IMR-90 (cell line): ENCODE results near the gene AAGAB. TPM values are rescaled to one million over a fixed set of nuclear protein-coding genes. Genes with fewer than 3 reads are reported as not detected.

Experiments
- ATAC-seq: fragments of 200-7000 bp; cut with Tn5 transposase; 2 replicates; pipeline ENCODE4 v1.9.1; 2020; ENCODE audit warnings: low read depth, mild to moderate bottlenecking, moderate library complexity
- BruUV-seq: library from RNA; stranded (reverse); fragments of 400-500 nt; replicated peaks from 2 replicates; lab custom pipeline; 2021; lab: Mats Ljungman, UMichigan
- CTCF ChIA-PET: fragments of 300-600 bp; formaldehyde crosslinking; extraction: SDS; loops from one replicate; lab custom pipeline; 2021; ENCODE audit warnings: antibody characterized with exemption; lab: Yijun Ruan, JAX
- POLR2A ChIA-PET: fragments of 300-600 bp; sonication (Branson Sonifier 250); formaldehyde crosslinking; loops from one replicate; lab custom pipeline; 2022; ENCODE audit warnings: antibody characterized with exemption; ENCODE audit not compliant: unreplicated experiment; lab: Charles Lee
- DNase-seq: peaks from one replicate; pipeline ENCODE4 v3.0.0; 2013
- H2AFZ ChIP-seq: replicated peaks from 2 replicates; pipeline ENCODE3; 2013; ENCODE audit warnings: low read length, mild to moderate bottlenecking; ENCODE audit not compliant: poor library complexity
- H2AK5ac ChIP-seq: 2 replicates; pipeline ENCODE4 v1.6.1; 2013; ENCODE audit warnings: low read depth, low read length, inconsistent platforms
- H2AK9ac ChIP-seq: replicated peaks from 2 replicates; pipeline ENCODE3; 2013; ENCODE audit warnings: mild to moderate bottlenecking, low read depth, low read length, moderate library complexity; ENCODE audit not compliant: poor library complexity
- H2BK120ac ChIP-seq: 2 replicates; pipeline ENCODE4 v1.6.1; 2013; ENCODE audit warnings: low read depth, low read length, inconsistent platforms
- H2BK15ac ChIP-seq: 3 replicates; pipeline ENCODE4 v1.6.1; 2013; ENCODE audit warnings: low read depth, low read length, inconsistent platforms
- H2BK20ac ChIP-seq: 2 replicates; pipeline ENCODE4 v1.6.1; 2013; ENCODE audit warnings: low read depth, mild to moderate bottlenecking, inconsistent platforms, low read length, moderate library complexity
- H2BK5ac ChIP-seq: 2 replicates; pipeline ENCODE4 v1.6.1; 2013; ENCODE audit warnings: mild to moderate bottlenecking, low read depth, low read length, inconsistent platforms; ENCODE audit not compliant: poor library complexity, severe bottlenecking
- H3K14ac ChIP-seq: replicated peaks from 2 replicates; pipeline ENCODE4 v1.6.1; 2013; ENCODE audit warnings: low read depth, low read length, inconsistent platforms
- H3K18ac ChIP-seq: 2 replicates; pipeline ENCODE4 v1.6.1; 2013; ENCODE audit warnings: low read depth, low read length, control low read depth
- H3K23ac ChIP-seq: 2 replicates; pipeline ENCODE4 v1.6.1; 2013; ENCODE audit warnings: low read depth, low read length, inconsistent platforms
- H3K27ac ChIP-seq: 2 replicates; pipeline ENCODE4 v1.5.1; 2013; ENCODE audit warnings: mild to moderate bottlenecking, control low read depth, low read length; ENCODE audit not compliant: insufficient read depth
- H3K27me3 ChIP-seq: 2 replicates; pipeline ENCODE4 v1.6.1; 2013; ENCODE audit warnings: low read length; ENCODE audit not compliant: control insufficient read depth, insufficient read depth
- H3K36me3 ChIP-seq: 2 replicates; pipeline ENCODE4 v1.6.1; 2013; ENCODE audit warnings: low read length, mixed read lengths; ENCODE audit not compliant: control insufficient read depth, insufficient read depth
- H3K4ac ChIP-seq: 2 replicates; pipeline ENCODE4 v1.6.1; 2013; ENCODE audit warnings: low read depth, low read length, inconsistent platforms
- H3K4me1 ChIP-seq: 2 replicates; pipeline ENCODE4 v1.6.1; 2013; ENCODE audit warnings: low read length, mixed read lengths; ENCODE audit not compliant: control insufficient read depth, insufficient read depth
- H3K4me2 ChIP-seq: 2 replicates; pipeline ENCODE4 v1.6.1; 2013; ENCODE audit warnings: low read depth, mild to moderate bottlenecking, control low read depth, low read length, moderate library complexity
- H3K4me3 ChIP-seq: 2 replicates; pipeline ENCODE4 v1.5.1; 2013; ENCODE audit warnings: low read depth, mild to moderate bottlenecking, control low read depth, low read length, moderate library complexity; ENCODE audit not compliant: insufficient read depth
- H3K56ac ChIP-seq: 2 replicates; pipeline ENCODE4 v1.6.1; 2013; ENCODE audit warnings: low read length, inconsistent platforms; ENCODE audit not compliant: insufficient read depth; ENCODE audit errors: extremely low read depth
- H3K79me1 ChIP-seq, 2 experiments: 2 replicates each; pipeline ENCODE4 v1.6.1; 2013; ENCODE audit warnings: low read length in 2 of 2, inconsistent platforms in 1 of 2, low read depth in 1 of 2
- H3K9ac ChIP-seq: 2 replicates; pipeline ENCODE4 v1.6.1; 2013; ENCODE audit warnings: low read depth, low read length, control low read depth
- H3K9me1 ChIP-seq: 2 replicates; pipeline ENCODE4 v1.6.1; 2013; ENCODE audit warnings: low read length, inconsistent platforms; ENCODE audit not compliant: insufficient read depth
- H3K9me3 ChIP-seq: 2 replicates; pipeline ENCODE4 v1.6.1; 2013; ENCODE audit warnings: low read length; ENCODE audit not compliant: control insufficient read depth, insufficient read depth
- H4K20me1 ChIP-seq: 2 replicates; pipeline ENCODE4 v1.6.1; 2013; ENCODE audit warnings: low read length, inconsistent platforms; ENCODE audit not compliant: insufficient read depth
- H4K5ac ChIP-seq: 2 replicates; pipeline ENCODE4 v1.6.1; 2013; ENCODE audit warnings: mild to moderate bottlenecking, low read depth, low read length, control low read depth
- H4K8ac ChIP-seq, 2 experiments: 2 replicates each; pipeline ENCODE4 v1.6.1; 2013; ENCODE audit warnings: low read depth in 2 of 2, low read length in 2 of 2, control low read depth in 1 of 2, inconsistent platforms in 1 of 2
- H4K91ac ChIP-seq: 2 replicates; pipeline ENCODE4 v1.6.1; 2013; ENCODE audit warnings: low read depth, low read length, inconsistent platforms; ENCODE audit not compliant: insufficient read depth
- BHLHE40 ChIP-seq: fragments of 150-350 bp; IDR thresholded peaks from 2 replicates; pipeline ENCODE4 v1.6.1; 2016; ENCODE audit warnings: mild to moderate bottlenecking, low read depth, low read length
- CEBPB ChIP-seq: IDR thresholded peaks from 2 replicates; pipeline ENCODE4 v1.6.1; 2012; ENCODE audit warnings: low read depth, low read length, improper control_type of control experiment
- FOS ChIP-seq: fragments of 150-350 bp; IDR thresholded peaks from 2 replicates; pipeline ENCODE4 v1.6.1; 2016; ENCODE audit warnings: low read depth, low read length
- MAZ ChIP-seq: IDR thresholded peaks from 2 replicates; pipeline ENCODE4 v1.6.1; 2012; ENCODE audit warnings: low read depth, mild to moderate bottlenecking, low read length, improper control_type of control experiment, moderate library complexity, borderline replicate concordance
- MXI1 ChIP-seq: IDR thresholded peaks from 2 replicates; pipeline ENCODE4 v1.6.1; 2012; ENCODE audit warnings: low read depth, mild to moderate bottlenecking, low read length, moderate library complexity, borderline replicate concordance
- RCOR1 ChIP-seq: IDR thresholded peaks from 2 replicates; pipeline ENCODE4 v1.6.1; 2012; ENCODE audit warnings: mild to moderate bottlenecking, low read length, improper control_type of control experiment; ENCODE audit not compliant: insufficient replicate concordance
- dilution Hi-C: fragments of 300-500 bp; cut with HindIII; formaldehyde crosslinking; loops from one replicate; pipeline ENCODE4 v1.14.3; 2018; ENCODE audit warnings: low sequenced_read_pairs; ENCODE audit not compliant: unreplicated experiment
- in situ Hi-C: fragments of 300-500 bp; cut with MboI; formaldehyde crosslinking; loops from 3 replicates; pipeline ENCODE4 v1.14.3; 2019; ENCODE audit warnings: low sequenced_read_pairs, inconsistent platforms, mixed read lengths
- intact Hi-C: fragments of 100-400 bp; cut with micrococcal nuclease; formaldehyde crosslinking; loops from 2 replicates; pipeline ENCODE4 v1.10.0; 2022
- polyA plus RNA-seq, 3 experiments: library from polyadenylated mRNA; depleted of rRNA; stranded (reverse); fragments of >200 nt; gene quantifications; 2 replicates each; pipeline ENCODE4 v1.2.3, GENCODE V29; 2012; ENCODE audit warnings: low replicate concordance in 1 of 3
- total RNA-seq: library from RNA; depleted of rRNA; stranded (reverse); fragments of >200 nt; gene quantifications from 2 replicates; pipeline ENCODE4 v1.2.3, GENCODE V29; 2012
- TF ChIP-seq, protein P1 (sequence below): conservative IDR thresholded peaks from 2 replicates; pipeline ENCODE4 v1.5.1; 2012; ENCODE audit warnings: mild to moderate bottlenecking, low read depth, low read length, improper control_type of control experiment
- TF ChIP-seq, protein P2 (sequence below): fragments of 150-350 bp; IDR thresholded peaks from 2 replicates; pipeline ENCODE4 v1.6.1; 2017; ENCODE audit warnings: mild to moderate bottlenecking, antibody characterized with exemption, low read length, low read depth

The AAGAB gene
- total and polyA plus RNA-seq, 2 of the 4 experiments (the other 2 are of a cell fraction) = 26.1 to 69.7 TPM

DNA sequence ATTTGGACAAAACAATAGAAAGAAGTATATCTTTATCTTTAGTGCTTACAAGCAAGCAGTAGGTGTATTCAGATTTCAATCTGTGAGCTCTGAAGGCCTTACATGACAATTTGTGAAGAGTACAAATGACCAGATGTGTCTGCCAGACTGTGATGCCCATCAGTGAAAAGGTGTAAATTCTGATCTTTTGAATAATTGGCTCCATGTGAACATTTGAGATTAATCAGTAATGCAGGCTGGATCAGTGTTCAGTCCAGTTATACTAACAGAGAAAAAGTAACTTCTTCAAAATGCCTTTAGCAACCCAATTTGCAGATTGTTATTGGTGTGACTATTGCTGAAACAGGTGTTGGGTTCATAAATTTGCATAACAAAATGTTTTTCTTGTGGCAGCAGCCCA, 5.3 kb upstream of the AAGAB start:
- Histone ChIP-seq H3K4me3 (no peak overlapping the region), H3K9ac (no peak overlapping the region), H3K79me1 (no peaks in the 10 kb centered on the region), H4K20me1 (no peaks in the 10 kb centered on the region), H3K36me3 (no peaks in the 10 kb centered on the region), H3K27ac (no peak overlapping the region), H4K91ac (no peak overlapping the region), H3K4me1 (no peaks in the 10 kb centered on the region), H2AK5ac (no peak overlapping the region), H2BK5ac (no peak overlapping the region), H3K9me1 (no peaks in the 10 kb centered on the region), H3K27me3 (no peaks in the 10 kb centered on the region), H2AFZ (no peak overlapping the region), H3K23ac (no peak overlapping the region), H3K56ac (no peak overlapping the region), H2BK15ac (no peak overlapping the region), H2BK20ac (no peak overlapping the region), H4K8ac (no peak overlapping the region), H3K14ac (no peak overlapping the region), H2BK120ac (no peak overlapping the region), H3K18ac (no peak overlapping the region), H4K5ac (no peak overlapping the region), H2AK9ac (no peak overlapping the region), H3K4ac (no peak overlapping the region), H3K4me2 (no peak overlapping the region), H3K9me3 (no peaks in the 10 kb centered on the region)
- ChIA-PET CTCF (no interaction called here), POLR2A (no interaction called here)
- no TSS peak for BruUV-seq
- ATAC-seq (no peak), DNase-seq (no peak)
- dilution Hi-C loops = no loop called here
- in situ Hi-C loops = loop anchor here (5.0 kb wide), 1 partner anchor 37 kb away; no protein-coding TSS in a partner anchor
- TF ChIP-seq CEBPB = no peak
- no peak for TF ChIP-seq FOS
- no peak for TF ChIP-seq BHLHE40
- TF ChIP-seq, protein P1, sequence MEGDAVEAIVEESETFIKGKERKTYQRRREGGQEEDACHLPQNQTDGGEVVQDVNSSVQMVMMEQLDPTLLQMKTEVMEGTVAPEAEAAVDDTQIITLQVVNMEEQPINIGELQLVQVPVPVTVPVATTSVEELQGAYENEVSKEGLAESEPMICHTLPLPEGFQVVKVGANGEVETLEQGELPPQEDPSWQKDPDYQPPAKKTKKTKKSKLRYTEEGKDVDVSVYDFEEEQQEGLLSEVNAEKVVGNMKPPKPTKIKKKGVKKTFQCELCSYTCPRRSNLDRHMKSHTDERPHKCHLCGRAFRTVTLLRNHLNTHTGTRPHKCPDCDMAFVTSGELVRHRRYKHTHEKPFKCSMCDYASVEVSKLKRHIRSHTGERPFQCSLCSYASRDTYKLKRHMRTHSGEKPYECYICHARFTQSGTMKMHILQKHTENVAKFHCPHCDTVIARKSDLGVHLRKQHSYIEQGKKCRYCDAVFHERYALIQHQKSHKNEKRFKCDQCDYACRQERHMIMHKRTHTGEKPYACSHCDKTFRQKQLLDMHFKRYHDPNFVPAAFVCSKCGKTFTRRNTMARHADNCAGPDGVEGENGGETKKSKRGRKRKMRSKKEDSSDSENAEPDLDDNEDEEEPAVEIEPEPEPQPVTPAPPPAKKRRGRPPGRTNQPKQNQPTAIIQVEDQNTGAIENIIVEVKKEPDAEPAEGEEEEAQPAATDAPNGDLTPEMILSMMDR = no peak
- TF ChIP-seq, protein P2, sequence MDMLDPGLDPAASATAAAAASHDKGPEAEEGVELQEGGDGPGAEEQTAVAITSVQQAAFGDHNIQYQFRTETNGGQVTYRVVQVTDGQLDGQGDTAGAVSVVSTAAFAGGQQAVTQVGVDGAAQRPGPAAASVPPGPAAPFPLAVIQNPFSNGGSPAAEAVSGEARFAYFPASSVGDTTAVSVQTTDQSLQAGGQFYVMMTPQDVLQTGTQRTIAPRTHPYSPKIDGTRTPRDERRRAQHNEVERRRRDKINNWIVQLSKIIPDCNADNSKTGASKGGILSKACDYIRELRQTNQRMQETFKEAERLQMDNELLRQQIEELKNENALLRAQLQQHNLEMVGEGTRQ = no peak
- TF ChIP-seq MAZ = no peak
- TF ChIP-seq RCOR1 = no peak
- TF ChIP-seq MXI1 = no peak
- intact Hi-C loops = no loop called here
